ENCODE measurements around the gene HLCS. TPM values are rescaled to one million over a fixed set of nuclear protein-coding genes. Genes with fewer than 3 reads are reported as not detected.

Gene HLCS
- total RNA-seq, 1 donor from 2014 or later = 15.9 TPM

DNA sequence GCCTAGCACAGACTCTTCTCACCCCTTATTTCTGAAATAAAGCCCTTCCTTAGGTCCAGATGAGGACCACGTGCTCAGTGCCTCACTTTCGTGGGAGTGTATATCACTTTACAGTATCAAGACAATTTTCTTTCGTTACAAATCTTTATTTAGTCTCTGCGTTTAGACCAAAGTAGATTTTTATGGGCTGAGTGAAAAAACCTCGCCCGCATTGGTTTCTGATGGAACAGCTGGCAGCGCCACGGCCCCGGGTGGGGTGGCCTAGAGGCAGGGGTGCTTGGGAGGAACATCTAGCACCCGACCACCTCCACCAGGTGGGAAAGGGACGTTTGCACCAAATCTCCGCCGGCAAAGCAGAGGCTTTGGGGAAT lies 260.0 kb downstream of the HLCS start:
- Mint-ChIP-seq H3K4me3 (ENCODE audit: unreplicated experiment) (peak overlapping the region; percentile 71), H3K27me3 (ENCODE audit: unreplicated experiment) (peaks cover 48% of the 10 kb centered on the region), H3K9me3 (ENCODE audit: unreplicated experiment) (peaks cover 11% of the 10 kb centered on the region), H3K4me1 (ENCODE audit: low read depth, unreplicated experiment) (peaks cover 28% of the 10 kb centered on the region), H3K36me3 (ENCODE audit: unreplicated experiment) (no peaks in the 10 kb centered on the region), H3K27ac (ENCODE audit: unreplicated experiment) (peak overlapping the region; percentile 43)
- TF ChIP-seq, protein P1, sequence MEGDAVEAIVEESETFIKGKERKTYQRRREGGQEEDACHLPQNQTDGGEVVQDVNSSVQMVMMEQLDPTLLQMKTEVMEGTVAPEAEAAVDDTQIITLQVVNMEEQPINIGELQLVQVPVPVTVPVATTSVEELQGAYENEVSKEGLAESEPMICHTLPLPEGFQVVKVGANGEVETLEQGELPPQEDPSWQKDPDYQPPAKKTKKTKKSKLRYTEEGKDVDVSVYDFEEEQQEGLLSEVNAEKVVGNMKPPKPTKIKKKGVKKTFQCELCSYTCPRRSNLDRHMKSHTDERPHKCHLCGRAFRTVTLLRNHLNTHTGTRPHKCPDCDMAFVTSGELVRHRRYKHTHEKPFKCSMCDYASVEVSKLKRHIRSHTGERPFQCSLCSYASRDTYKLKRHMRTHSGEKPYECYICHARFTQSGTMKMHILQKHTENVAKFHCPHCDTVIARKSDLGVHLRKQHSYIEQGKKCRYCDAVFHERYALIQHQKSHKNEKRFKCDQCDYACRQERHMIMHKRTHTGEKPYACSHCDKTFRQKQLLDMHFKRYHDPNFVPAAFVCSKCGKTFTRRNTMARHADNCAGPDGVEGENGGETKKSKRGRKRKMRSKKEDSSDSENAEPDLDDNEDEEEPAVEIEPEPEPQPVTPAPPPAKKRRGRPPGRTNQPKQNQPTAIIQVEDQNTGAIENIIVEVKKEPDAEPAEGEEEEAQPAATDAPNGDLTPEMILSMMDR (IDR thresholded peaks at IDR 0.05; ENCODE audit: partially characterized antibody, unreplicated experiment) = peak; percentile 0
- DNase-seq = no peak

DNA sequence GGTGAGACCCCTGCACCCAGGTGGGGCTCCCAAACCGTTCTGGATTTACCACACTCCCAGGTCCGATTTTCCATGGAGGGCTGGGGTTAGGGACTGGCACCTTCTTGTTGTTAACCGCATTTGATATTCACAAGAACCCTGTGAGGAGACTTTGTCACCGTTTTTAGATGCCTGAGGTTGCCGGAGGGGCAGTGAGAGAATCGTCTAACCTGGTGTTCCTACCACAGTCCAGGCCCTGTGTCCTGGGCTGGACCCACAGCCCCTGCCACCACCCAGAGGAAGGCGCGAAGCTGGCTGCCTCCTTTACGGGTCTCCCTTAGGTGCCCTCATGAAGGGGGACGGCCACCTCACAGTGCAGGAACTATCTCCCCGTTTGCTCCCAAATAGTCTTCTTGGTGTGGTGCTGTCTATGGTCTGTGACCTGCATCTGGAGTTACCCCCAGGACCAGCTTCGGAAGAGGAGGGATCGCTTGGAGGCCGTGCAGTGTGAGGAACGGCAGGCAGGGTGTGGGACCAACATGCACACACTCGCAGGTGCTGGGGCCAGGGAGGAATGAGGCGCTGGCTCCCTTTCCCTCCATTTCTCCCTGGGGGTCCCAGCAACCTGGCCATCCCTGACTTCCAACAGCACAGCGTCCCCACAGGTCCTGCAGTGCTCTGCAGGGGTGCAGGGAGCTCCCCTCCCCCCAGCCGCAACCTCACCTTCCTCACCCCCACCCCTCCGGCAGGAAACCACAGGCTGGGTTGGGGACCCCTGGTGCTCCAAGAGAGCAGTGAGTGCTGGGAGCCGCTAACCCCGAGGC lies 260.6 kb downstream of the HLCS start:
- TF ChIP-seq, protein P1 (IDR thresholded peaks at IDR 0.05; ENCODE audit: partially characterized antibody, unreplicated experiment) = peak; percentile 43
- Mint-ChIP-seq H3K27ac (ENCODE audit: unreplicated experiment) (peak overlapping the region; percentile 43), H3K4me1 (ENCODE audit: low read depth, unreplicated experiment) (peaks cover 28% of the 10 kb centered on the region), H3K36me3 (ENCODE audit: unreplicated experiment) (no peaks in the 10 kb centered on the region), H3K9me3 (ENCODE audit: unreplicated experiment) (peaks cover 9% of the 10 kb centered on the region), H3K4me3 (ENCODE audit: unreplicated experiment) (peak overlapping the region; percentile 71), H3K27me3 (ENCODE audit: unreplicated experiment) (peaks cover 48% of the 10 kb centered on the region)
- peak; percentile 35 for DNase-seq

DNA sequence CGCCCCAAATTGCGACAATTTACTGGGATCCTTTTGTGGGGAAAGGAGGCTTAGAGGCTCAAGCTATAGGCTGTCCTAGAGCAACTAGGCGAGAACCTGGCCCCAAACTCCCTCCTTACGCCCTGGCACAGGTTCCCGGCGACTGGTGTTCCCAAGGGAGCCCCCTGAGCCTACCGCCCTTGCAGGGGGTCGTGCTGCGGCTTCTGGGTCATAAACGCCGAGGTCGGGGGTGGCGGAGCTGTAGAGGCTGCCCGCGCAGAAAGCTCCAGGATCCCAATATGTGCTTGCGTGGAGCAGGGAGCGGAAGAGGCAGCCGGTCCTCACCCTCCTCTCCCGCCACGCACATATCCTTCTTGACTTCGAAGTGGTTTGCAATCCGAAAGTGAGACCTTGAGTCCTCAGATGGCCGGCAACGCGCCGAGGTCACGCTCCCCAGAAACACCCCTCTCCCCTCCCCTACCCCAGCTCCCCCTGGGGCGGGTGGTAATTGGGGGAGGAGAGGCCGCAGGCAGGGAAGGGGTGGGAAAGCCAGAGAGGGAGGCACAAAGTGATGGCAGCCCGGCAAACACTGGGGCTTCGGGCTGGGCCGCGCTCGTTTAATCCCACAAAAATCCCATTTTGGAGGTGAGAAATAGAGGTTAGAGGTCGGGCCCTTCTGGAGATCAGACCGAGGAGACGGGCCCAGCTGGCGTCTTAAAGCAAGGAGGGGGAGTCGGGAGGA lies 261.4 kb downstream of the HLCS start:
- TF ChIP-seq, protein P1 (IDR thresholded peaks at IDR 0.05; ENCODE audit: partially characterized antibody, unreplicated experiment) = no peak
- Mint-ChIP-seq H3K27me3 (ENCODE audit: unreplicated experiment) (peaks cover 53% of the 10 kb centered on the region), H3K36me3 (ENCODE audit: unreplicated experiment) (no peaks in the 10 kb centered on the region), H3K4me3 (ENCODE audit: unreplicated experiment) (peak overlapping the region; percentile 69), H3K9me3 (ENCODE audit: unreplicated experiment) (peaks cover 12% of the 10 kb centered on the region), H3K27ac (ENCODE audit: unreplicated experiment) (no peak overlapping the region), H3K4me1 (ENCODE audit: low read depth, unreplicated experiment) (peaks cover 30% of the 10 kb centered on the region)
- peak; percentile 30 for DNase-seq

DNA sequence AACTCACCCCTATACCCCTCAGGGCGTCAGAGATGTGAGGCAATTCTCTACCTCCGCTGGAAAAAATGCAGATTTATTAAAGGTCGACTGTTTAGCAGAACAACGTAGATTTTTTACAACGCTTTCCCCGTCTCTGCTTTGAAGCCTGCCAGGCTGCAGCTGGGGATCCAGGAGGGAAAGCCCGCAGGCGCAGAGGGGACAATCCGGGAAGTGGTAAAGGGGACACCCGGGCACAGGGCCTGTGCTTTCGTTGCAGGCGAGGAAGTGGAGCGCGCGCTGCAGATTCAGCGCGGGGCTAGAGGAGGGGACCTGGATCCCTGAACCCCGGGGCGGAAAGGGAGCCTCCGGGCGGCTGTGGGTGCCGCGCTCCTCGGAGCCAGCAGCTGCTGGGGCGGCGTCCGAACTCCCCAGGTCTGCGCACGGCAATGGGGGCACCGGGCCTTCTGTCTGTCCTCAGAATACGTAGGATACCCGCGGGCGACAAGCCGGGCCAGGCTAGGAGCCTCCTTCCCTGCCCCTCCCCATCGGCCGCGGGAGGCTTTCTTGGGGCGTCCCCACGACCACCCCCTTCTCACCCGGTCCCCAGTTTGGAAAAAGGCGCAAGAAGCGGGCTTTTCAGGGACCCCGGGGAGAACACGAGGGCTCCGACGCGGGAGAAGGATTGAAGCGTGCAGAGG lies 262.1 kb downstream of the HLCS start:
- Mint-ChIP-seq H3K9me3 (ENCODE audit: unreplicated experiment) (peaks cover 12% of the 10 kb centered on the region), H3K4me3 (ENCODE audit: unreplicated experiment) (peak overlapping the region; percentile 47), H3K27me3 (ENCODE audit: unreplicated experiment) (peaks cover 51% of the 10 kb centered on the region), H3K36me3 (ENCODE audit: unreplicated experiment) (no peaks in the 10 kb centered on the region), H3K4me1 (ENCODE audit: low read depth, unreplicated experiment) (peaks cover 30% of the 10 kb centered on the region), H3K27ac (ENCODE audit: unreplicated experiment) (no peak overlapping the region)
- no peak for DNase-seq
- TF ChIP-seq, protein P1 (IDR thresholded peaks at IDR 0.05; ENCODE audit: partially characterized antibody, unreplicated experiment) = no peak
